GDM1 (cell line): Measurements from ENCODE around the gene PAQR4.

Source experiments
- DNase-seq: peaks from one replicate; lab custom pipeline; 2025; lab: John Stamatoyannopoulos, UW

Gene PAQR4

DNA sequence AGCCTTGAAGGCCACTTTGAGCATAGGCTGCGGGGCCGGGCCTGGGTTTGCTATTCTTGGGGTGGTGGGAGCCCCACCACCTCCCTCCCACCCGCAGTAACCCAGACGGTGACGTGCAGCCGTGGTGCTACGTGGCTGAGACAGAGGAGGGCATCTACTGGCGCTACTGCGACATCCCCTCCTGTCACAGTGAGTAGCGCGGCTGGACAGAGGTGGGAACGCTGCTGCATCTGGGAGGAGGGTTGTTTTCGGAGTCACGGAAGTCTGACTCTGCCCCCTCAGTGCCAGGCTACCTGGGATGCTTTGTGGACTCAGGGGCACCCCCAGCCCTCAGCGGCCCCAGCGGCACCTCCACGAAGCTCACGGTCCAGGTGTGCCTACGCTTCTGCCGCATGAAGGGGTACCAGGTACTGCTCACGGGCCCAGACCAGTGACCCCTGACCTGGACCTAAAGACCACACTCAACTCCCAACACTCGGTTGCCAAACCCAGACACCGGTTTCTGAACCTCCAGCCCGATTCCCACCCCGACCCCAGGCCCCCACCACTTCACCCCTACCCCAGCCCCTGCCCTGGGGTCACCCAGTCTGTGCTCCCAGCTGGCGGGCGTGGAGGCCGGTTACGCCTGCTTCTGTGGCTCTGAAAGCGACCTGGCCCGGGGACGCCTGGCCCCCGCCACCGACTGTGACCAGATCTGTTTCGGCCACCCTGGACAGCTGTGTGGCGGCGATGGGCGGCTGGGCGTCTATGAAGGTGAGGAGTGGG, 2.9 kb upstream of the PAQR4 start:
- no peak for DNase-seq

DNA sequence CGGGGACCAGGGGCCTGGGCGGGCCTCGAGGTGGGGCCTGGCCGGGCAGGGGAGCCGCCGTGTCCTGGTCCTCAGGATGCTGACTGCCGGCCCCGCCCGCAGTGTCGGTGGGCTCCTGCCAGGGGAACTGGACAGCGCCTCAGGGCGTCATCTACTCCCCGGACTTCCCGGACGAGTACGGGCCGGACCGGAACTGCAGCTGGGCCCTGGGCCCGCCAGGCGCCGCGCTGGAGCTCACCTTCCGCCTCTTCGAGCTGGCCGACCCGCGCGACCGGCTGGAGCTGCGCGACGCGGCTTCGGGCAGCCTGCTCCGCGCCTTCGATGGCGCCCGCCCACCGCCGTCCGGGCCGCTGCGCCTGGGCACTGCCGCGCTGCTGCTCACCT, 2.3 kb upstream of the PAQR4 start:
- DNase-seq = no peak

DNA sequence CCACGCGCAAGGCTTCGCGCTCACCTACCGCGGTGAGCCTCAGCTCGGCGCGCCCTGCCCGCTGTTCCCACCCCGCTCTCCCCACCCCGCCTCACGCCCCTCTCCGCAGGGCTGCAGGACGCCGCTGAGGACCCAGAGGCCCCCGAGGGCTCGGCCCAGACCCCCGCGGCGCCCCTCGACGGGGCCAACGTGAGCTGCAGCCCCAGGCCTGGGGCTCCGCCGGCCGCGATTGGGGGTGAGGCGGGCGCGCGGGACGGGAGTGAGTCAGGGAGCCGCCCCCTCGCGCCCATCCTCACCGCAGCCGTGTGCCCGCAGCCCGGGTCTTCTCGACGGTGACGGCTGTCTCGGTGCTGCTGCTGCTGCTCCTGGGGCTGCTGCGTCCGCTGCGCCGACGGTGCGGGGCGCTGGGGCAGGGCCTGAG, 1.9 kb upstream of the PAQR4 start:
- no peak for DNase-seq

DNA sequence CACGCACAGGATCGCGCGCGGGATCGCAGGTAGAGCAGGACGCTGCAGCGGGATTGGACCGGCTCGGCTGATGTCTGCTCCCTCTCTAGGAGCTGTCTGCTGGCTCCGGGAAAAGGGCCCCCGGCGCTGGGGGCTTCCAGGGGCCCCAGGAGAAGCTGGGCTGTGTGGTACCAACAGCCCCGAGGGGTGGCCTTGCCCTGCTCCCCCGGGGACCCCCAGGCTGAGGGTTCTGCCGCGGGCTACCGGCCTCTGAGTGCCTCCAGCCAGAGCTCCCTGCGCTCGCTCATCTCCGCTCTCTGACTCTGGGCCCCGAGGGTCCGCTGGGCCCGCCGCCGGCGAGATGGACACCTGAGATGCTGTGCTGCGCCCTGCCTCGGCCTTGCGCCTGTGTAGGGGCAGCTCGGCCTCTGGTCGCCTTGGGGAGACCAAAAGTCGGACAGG, 1.4 kb upstream of the PAQR4 start:
- no peak for DNase-seq

DNA sequence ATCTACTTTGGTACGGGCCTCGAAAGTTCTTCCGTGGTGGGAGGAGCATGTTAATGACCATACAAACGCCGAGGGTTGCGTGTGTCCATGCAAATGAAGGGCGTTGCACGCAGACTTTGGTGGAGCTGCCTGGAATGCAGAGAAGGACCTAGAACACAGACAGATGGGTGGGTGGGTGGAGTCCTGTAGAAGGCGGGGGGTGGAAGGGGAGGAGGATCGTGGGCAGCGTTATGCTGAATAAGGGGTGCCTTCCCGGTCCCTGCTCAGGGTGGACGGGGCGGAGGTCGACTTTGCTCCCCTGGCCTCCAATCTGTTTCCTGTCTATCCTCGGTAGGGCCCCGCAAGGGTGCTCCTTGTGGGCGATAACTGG, 795 bp upstream of the PAQR4 start:
- no peak for DNase-seq

DNA sequence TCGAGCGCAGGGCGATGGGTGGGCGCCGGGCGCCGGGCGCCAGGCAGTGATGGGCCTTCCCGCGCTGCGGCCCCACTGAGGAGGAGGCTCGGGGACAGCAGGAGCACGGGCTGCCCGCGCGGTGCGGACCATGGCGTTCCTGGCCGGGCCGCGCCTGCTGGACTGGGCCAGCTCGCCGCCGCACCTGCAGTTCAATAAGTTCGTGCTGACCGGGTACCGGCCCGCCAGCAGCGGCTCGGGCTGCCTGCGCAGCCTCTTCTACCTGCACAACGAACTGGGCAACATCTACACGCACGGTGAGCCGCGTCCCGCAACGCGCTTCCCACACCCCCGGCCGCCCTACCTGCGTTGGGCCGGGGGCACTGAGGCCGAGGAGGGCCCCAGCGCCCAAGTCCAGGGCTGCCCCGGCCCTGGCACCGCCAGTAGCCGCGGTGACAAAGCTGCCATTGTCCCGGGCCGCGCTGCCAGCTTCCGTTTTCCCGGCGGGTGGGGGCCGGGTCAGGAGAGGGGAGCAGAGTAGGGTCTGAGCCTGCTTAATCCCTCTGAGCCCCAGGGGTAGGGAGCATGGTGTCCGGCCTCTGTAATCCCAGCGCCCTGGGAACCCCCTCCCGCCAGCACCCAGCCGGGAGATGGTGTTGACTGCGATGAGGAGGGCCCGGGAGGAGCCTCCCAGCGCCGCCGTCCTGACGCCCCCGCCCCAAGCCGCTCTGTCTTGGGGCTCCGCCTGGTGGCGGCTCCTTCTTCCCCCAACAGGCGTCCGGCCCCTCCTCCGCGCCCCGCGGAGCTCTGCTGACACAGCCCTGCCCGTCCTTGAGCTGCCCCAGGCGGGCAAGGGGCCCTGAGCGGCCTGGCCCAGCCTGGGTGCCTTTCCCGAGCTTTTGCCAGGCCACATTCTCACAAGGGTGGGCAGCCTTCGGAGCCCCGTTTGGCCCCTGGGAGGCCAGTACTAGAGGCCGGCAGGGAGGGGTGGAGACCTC, 685 bp downstream of the PAQR4 start:
- DNase-seq = peak; percentile 71

DNA sequence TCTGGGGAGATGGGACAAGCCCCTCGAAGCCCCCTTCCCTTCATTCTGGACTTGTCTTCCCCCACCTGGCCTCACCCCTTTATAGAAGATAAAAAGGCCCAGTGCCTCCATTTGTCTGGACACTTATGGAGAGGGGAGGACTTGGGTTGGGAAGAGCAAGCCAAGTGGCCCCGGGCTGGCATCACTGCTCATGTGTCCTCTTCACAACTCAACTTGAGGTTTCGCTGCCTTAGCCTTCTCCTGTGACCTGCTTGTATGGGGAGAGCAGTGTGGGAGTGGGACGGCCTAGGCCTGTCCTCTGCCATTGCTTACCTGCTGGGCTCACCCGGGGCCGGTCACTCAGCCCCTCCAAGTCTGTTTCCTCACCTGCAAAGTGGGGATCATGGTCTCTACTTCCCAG, 1.4 kb downstream of the PAQR4 start:
- DNase-seq = no peak

DNA sequence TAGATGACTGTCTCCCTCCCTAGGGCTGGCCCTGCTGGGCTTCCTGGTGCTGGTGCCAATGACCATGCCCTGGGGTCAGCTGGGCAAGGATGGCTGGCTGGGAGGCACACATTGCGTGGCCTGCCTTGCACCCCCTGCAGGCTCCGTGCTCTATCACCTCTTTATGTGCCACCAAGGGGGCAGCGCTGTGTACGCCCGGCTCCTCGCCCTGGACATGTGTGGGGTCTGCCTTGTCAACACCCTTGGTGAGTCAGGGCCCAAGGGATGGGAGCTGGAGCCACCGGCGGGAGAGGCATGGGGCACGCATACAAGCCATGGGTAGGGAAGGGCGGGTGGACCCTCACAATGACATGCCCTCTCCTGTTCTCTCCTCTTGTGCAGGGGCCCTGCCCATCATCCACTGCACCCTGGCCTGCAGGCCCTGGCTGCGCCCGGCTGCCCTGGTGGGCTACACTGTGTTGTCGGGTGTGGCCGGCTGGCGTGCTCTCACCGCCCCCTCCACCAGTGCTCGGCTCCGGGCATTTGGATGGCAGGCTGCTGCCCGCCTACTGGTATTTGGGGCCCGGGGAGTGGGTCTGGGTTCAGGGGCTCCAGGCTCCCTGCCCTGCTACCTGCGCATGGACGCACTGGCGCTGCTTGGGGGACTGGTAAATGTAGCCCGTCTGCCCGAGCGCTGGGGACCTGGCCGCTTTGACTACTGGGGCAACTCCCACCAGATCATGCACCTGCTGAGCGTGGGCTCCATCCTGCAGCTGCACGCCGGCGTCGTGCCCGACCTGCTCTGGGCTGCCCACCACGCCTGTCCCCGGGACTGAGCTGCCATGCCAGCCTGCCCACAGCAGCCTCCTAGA, 2.2 kb downstream of the PAQR4 start:
- DNase-seq = no peak

DNA sequence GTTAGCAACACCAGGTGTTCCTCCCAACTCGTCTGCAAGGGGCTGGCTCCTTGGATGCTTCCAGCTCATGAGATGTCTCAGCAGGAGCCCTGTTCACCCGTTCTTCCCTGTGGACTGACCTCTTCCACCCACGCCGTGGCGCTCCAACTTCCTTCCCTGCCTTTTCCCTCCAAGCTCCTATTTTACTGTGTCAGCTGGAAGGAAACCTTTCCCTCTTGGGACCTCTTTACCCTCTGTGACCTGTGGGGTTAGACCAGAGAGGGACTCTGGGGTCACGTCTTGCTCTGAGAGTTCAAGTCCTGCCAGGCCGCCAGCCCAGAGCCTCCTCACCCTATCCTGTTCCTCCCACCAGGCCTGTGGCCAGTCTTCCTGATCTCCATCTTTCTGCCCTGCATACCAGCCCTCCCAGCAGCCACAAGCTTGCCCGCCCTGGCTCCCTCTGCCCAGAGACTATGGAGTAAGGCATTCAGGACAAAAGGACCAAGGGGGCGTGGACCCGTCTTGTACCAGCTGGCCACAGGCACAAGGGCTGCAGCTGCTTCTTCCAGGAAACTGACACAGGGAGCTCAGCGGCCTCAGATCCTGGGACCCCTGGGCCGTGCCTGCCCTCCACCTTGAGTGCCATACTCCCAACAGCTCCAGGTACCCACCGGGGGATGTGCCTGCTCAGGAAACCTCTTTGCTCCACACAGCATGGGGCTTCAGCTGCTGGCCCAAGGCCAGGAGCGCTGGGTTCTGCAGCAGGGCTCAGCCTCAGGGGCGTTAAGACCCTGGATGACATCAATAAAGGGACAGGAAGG, 3.0 kb downstream of the PAQR4 start:
- DNase-seq = no peak

DNA sequence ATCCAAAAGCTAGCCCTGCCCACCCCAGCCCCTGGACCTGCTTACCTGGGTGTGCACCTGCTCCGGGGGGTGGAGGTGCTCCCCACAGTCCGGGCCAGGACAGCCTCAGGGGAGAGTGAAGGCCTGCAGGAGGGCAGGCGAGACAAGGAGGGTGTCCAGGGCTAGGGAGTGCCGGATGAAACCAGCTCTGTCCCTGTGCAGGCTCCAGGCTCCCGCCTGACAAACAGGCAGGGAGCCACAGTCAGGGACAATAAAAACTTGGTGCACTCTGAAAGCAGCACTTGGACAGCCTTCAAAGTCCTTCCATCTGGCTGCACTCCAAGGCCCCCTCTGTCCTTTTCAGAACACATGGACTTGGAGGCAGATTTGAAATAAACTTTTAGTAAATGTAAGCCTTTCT, 3.9 kb downstream of the PAQR4 start:
- DNase-seq = no peak

DNA sequence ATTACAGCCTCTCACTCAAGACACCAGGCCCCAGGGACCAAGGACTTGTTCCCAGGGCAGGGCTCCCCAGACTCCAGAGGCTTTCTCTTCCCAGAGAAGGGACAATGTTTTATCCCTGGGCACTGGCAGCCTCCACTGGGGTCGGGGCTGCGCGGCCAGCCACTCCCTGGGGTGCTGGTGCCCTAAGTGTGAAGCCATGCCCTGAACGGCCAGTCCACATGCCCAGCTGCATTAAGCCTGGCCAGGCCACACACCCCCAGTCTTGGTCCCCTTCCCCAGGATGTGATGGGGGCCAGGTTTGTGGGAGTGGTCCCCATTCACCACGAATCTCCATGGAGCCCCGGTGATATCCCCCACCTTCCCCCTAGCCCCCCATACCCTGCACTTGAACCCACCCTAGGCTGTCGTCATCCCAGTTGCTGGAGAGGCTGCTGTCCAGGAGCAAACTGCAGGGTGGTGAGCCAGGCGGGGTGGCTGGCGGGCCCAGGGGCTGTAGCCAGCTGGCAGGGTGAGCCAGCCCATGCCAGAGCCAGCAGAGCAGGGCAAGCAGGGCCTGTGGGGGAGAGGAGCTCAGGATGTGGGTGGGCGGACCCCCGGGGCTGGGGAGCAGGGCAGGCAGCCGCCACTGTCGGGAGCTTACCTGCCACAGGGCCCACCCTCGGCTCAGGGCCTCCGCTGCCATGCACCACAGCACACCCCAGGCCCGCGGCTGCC, 4.6 kb downstream of the PAQR4 start:
- no peak for DNase-seq

DNA sequence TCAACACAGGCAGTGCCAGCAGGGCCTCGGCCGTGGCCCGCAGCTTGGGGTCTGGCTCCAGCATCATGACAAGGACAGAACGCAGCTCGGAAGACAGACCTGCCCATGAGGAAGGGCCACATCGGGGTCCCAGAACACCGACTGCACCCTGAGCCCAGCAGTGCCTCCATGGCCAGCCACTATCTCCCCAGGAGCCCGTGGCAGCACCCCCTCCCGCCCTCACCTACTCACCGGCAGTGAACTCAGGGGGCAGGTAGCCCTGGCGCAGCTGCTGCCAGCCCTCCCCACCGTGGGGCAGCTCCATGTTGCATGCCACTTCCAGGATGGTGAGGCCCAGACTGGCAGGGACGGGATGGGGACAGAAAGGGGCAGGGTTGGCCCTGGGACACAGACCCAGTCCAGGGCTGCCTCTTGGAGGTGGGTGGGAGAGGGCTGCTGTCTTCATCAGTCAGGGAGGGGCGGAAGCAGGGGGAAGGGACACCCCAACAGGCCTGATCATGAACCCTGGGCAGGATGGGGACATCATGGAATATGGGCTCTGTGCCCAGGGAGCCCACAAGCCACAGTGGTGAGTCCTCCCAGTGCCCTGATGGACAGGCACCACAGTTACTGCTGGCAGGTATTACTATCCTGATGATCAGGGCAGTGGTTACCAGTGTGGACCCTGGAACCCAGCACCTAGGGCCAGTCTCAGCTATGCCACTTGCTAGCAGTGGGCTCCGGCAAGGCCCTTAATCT, 5.3 kb downstream of the PAQR4 start:
- DNase-seq = no peak

DNA sequence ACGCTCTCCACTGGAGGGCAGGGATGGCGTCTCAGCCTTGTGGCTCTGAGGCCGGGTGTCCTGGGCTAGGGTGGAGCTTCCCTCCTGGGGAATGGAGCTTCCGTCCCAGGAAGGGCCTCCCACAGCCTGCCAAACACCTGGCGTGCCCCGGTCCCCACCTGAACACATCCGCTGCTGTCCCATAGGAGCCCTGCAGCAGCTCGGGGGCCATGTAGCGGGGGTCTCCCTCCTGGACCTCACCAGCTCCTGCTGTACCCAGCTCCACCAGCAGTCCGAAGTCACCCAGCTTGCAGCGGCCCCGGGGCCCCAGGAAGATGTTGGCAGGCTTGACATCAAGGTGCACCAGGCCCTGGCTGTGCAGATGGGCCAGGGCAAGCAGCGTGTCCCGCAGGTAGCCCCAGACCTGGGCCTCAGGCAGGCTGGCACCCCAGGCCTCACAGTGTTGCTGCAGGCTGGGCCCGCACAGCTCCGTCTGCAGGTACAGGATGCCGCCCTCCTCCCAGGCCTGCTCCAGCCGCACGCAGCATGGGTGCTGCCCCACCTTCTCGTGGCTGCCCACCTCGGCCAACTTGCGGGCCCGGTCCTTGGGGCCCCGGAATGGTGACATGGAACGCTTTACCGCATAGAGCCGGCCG, 6.1 kb downstream of the PAQR4 start:
- DNase-seq = no peak

DNA sequence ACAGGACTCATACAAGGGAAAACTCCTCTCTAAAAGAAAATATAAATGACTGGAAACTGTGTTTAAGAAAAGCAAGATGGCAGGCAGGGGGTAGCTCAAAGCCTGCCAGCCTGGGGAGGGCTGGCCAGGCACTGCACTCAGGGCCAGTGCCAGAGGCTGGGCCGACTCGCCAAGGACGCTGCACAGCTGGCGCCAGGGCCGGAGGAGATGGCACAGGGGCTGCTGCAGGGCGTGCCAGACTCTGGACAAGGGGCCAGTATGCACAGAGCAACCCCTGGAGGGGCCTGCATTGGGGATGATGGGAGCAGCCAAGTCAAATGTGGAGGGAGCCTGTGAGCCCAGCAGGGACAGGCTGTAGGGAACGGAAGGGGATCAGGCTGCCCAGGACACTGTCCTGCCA, 7.1 kb downstream of the PAQR4 start:
- DNase-seq = no peak

DNA sequence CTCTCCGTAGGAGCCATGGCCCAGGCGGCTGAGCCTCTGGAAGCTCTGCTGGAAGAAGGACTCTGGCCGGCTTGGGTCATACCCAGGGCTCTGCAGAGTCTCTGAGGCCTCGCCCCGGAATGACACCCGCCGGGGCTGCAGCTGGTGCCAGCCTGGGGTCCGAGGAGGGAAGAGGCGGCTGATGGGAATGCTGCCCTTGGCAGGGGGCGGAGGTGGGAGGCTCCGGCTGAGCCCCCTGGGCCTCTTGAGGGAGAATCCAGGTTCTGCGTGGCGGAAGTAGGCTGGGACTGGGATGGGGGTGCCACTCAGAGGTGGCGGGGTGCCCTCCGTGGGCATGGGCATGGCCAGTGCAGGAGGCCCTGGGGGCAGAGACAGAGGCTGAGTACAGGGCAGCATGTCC, 7.5 kb downstream of the PAQR4 start:
- DNase-seq = no peak

DNA sequence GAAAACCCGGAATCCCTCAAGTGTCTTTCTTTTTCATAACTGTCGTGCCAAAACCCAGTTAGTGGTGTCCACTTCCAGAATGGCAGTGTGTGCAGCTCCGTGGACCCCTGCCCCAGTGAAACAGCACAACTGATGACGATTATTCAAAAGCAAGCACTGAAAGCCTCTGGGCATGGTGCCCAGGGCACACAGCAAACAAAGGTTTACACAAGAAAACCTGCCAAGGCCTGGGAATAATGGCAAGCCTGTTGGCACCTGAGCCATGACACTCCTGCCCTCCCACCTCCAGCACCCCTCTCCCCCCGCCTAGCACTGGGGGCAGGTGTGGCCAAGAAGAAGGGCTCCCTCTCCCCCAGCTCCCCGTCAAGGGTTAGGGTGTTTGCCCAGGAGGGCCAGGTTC, 8.3 kb downstream of the PAQR4 start:
- no peak for DNase-seq

DNA sequence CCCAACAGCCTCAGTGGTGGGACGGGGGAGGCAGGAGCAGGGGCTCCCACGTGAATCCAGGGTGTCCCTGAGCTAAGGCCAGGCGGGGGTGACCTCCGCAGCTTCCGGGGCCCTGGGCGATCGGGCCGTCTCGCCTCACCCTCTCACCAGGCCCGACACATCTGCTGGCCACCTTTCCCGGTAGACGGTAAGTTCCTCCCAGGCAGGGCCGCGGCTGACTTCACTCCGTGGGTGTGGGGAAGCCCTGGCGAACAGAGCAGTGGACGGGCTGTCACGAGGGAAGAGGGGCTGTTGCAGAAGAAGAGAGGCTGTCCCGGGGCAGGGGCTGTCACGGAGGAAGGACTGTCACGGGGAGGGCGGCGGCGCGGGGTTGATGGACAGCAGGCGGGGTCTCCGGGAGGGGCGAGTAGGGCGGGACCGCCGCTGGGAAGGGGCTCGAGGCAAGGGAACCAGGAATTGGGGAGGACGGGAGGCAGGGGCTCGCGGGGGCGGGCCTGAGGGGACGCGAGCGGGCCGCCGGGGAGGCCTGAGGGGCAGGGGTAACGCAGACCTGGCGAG, 10.6 kb downstream of the PAQR4 start:
- DNase-seq = no peak

DNA sequence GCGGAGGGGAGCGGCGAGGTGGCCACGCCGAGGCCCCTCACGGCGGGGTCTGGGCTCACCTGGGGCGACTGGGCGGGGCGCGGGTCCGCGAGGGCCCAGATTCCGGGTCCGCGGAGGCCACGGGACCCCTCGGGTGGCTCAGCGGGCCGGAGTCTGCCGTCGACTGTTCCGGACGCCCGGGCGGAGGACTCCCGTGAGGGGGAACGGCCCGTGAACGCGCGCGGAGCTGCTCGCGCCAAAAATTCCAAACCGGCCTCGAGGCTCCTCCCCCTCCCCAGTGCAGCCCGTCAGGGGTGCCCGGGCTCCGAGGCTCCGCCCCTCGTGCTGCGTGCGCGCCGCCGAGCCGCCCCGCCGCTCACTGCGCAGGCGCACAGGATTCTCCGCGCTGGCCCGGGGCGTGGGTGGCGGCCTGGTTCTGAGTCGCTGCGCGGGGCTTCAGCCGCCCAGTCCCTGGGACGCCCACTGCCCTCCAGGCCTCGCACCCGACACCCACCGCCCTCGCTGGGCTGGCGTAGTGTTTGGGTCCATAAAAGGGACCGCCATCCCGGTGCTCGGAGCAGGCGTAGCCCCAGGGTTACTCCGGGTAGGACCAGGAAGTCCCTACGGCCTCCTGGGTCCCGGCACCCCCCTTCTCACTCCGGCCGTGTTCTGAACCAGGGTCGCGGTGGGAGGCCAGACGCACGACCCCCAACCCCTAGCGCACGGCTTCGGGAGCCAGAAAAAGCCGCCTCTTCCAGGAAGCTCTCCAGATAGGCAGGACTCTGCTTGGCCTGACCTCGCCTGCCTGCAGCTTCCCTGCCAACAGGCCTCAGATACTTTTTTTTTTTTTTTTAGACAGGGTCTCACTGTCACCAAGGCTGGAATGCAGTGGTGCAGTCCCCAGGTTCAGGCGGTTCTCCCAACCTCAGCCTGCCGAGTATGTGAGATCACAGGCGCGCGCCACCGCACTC, 11.4 kb downstream of the PAQR4 start, which contains the start of gene PKMYT1:
TSS of gene PKMYT1 (minus strand) at position 220 of the 950 bp plus-strand sequence. CDS start 789 bp downstream, outside the sequence.
- peak; percentile 87 for DNase-seq
